ENCODE data around the gene PRDM16.
A peak's percentile ranks its signal among the peaks of the same experiment; 100 is the strongest.

Gene PRDM16

DNA sequence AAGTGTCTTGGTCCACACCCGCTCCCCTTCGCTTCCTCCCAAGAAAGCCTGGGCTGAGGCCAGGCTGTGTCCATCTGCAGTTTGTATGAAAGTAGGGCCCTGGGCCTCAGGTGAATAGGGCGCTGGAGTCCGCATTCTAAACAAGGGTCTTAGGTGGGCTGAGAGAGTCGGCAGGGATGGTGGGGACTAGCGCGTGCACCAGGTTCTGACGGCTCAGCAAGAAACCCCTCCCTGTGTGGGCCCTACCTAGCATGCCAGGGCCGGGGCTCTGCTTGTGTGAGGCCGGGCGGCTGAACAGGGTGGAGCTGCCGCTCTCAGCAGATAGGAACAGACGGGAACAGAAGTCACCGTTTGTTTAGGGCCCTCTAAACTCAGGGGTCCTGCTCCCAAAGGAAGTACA lies 46.0 kb upstream of the PRDM16 start:
- Histone ChIP-seq H3K36me3 (ENCODE audit: insufficient read depth, low read length) (no peaks in the 10 kb centered on the region), H3K9me3 (ENCODE audit: insufficient read depth, low read depth, low read length) (no peaks in the 10 kb centered on the region)
- TF ChIP-seq CTCF (conservative IDR thresholded peaks at IDR 0.05; ENCODE audit: low read length) (no peak), EZH2phosphoT487 (IDR thresholded peaks at IDR 0.05; ENCODE audit: borderline replicate concordance) (no peak)

DNA sequence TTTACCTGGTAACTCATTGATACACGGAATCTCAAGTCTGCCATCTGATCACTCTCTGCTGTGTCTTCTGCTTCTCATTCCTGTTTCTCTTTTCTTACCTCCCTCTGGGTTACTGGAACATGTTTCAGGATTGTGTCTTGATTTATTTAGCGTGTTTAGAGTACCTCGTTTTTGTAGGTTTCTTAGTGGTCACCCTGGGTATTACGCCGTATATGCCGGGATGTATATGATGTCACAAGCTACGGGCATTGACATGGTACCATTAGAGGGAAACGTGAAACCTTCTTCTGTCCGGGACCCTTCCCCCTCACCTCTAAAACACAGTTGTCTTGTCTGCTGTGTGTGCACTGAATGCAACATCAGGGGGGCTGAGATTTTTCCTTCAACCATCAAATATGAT lies 45.0 kb upstream of the PRDM16 start:
- Histone ChIP-seq H3F3A (ENCODE audit: low read depth) (no peaks in the 10 kb centered on the region), H3K36me3 (ENCODE audit: insufficient read depth, low read length) (no peaks in the 10 kb centered on the region), H3K9me3 (ENCODE audit: insufficient read depth, low read depth, low read length) (no peaks in the 10 kb centered on the region), H3K9ac (ENCODE audit: low read depth, low read length, poor library complexity, severe bottlenecking) (no peak overlapping the region), H4K20me1 (ENCODE audit: insufficient read depth, low read length, poor library complexity, severe bottlenecking) (no peaks in the 10 kb centered on the region), H2AFZ (ENCODE audit: low read length) (no peak overlapping the region), H3K9me2 (replicated peaks; ENCODE audit: low read depth, low read length) (no peaks in the 10 kb centered on the region), H3K4me3 (ENCODE audit: low read length, poor library complexity, severe bottlenecking) (no peak overlapping the region), H3K27me3 (ENCODE audit: insufficient read depth, low read length, poor library complexity, severe bottlenecking) (no peaks in the 10 kb centered on the region), H3K4me1 (ENCODE audit: insufficient read depth, low read length, poor library complexity, severe bottlenecking) (peaks cover 17% of the 10 kb centered on the region), H3K4me2 (ENCODE audit: low read depth, low read length, poor library complexity, severe bottlenecking) (no peak overlapping the region), H3K79me2 (ENCODE audit: insufficient read depth, low read length) (no peaks in the 10 kb centered on the region)
- TF ChIP-seq EZH2phosphoT487 (IDR thresholded peaks at IDR 0.05; ENCODE audit: borderline replicate concordance) (no peak), CTCF (conservative IDR thresholded peaks at IDR 0.05; ENCODE audit: low read length) (peak; percentile 38; the same call in 1 of the 2 replicates)

More for the DNA sequence above, 46.0 kb upstream of the PRDM16 start:
- Histone ChIP-seq H2AFZ (ENCODE audit: low read length) (no peak overlapping the region), H3K4me3 (ENCODE audit: low read length, poor library complexity, severe bottlenecking) (no peak overlapping the region), H4K20me1 (ENCODE audit: insufficient read depth, low read length, poor library complexity, severe bottlenecking) (no peaks in the 10 kb centered on the region), H3K4me2 (ENCODE audit: low read depth, low read length, poor library complexity, severe bottlenecking) (no peak overlapping the region), H3K27me3 (ENCODE audit: insufficient read depth, low read length, poor library complexity, severe bottlenecking) (no peaks in the 10 kb centered on the region), H3F3A (ENCODE audit: low read depth) (no peaks in the 10 kb centered on the region), H3K9ac (ENCODE audit: low read depth, low read length, poor library complexity, severe bottlenecking) (no peak overlapping the region), H3K4me1 (ENCODE audit: insufficient read depth, low read length, poor library complexity, severe bottlenecking) (peaks cover 9% of the 10 kb centered on the region), H3K9me2 (replicated peaks; ENCODE audit: low read depth, low read length) (no peaks in the 10 kb centered on the region), H3K79me2 (ENCODE audit: insufficient read depth, low read length) (no peaks in the 10 kb centered on the region)

- Histone ChIP-seq H3K4me2 (ENCODE audit: low read depth, low read length, poor library complexity, severe bottlenecking) (no peak overlapping the region), H3K36me3 (ENCODE audit: insufficient read depth, low read length) (no peaks in the 10 kb centered on the region), H2AFZ (ENCODE audit: low read length) (no peak overlapping the region), H3K4me3 (ENCODE audit: low read length, poor library complexity, severe bottlenecking) (no peak overlapping the region), H3F3A (ENCODE audit: low read depth) (no peaks in the 10 kb centered on the region), H3K4me1 (ENCODE audit: insufficient read depth, low read length, poor library complexity, severe bottlenecking) (peaks cover 22% of the 10 kb centered on the region), H4K20me1 (ENCODE audit: insufficient read depth, low read length, poor library complexity, severe bottlenecking) (no peaks in the 10 kb centered on the region), H3K9ac (ENCODE audit: low read depth, low read length, poor library complexity, severe bottlenecking) (no peak overlapping the region), H3K9me2 (replicated peaks; ENCODE audit: low read depth, low read length) (no peaks in the 10 kb centered on the region), H3K79me2 (ENCODE audit: insufficient read depth, low read length) (no peaks in the 10 kb centered on the region), H3K27me3 (ENCODE audit: insufficient read depth, low read length, poor library complexity, severe bottlenecking) (no peaks in the 10 kb centered on the region), H3K9me3 (ENCODE audit: insufficient read depth, low read depth, low read length) (no peaks in the 10 kb centered on the region)
- no peak for TF ChIP-seq EZH2phosphoT487 (IDR thresholded peaks at IDR 0.05; ENCODE audit: borderline replicate concordance)
- TF ChIP-seq CTCF (conservative IDR thresholded peaks at IDR 0.05; ENCODE audit: low read length), result no peak
Observed at GRCh38 chr1:3024588-3024987, 44.4 kb upstream of the PRDM16 start.
